Measurements from ENCODE around the gene SORL1. TPM values are rescaled to one million over a fixed set of nuclear protein-coding genes. Genes with fewer than 3 reads are reported as not detected.
A peak's percentile ranks its signal among the peaks of the same experiment; 100 is the strongest.

The SORL1 gene
- total and polyA plus RNA-seq, 2 experiments from 2014 or later = 0.26 to 0.54 TPM

- H3K4me3 ChIP-seq = peak overlapping the region; percentile 68
- in situ Hi-C loops (cut with MboI) = loop anchor here (10.0 kb wide), 2 partner anchors 549 to 849 kb away; no protein-coding TSS in a partner anchor
- H3K36me3 ChIP-seq (ENCODE audit: low read depth) = no peaks in the 10 kb centered on the region
- H2AFZ ChIP-seq = peak overlapping the region; percentile 73
- no peaks in the 10 kb centered on the region for H3K27me3 ChIP-seq (replicated peaks; ENCODE audit: insufficient read depth)
- no peaks in the 10 kb centered on the region for H4K20me1 ChIP-seq (ENCODE audit: insufficient read depth)
- H3K27ac ChIP-seq = peak overlapping the region; percentile 97
- no peaks in the 10 kb centered on the region for H3K9me3 ChIP-seq (ENCODE audit: low read depth)
- WGBS, 2 experiments (ENCODE audit: low coverage in 1 of 2, low lambda C conversion rate in 2 of 2, missing lambda C conversion rate in 2 of 2) = 0 to 1% methylated on average over 44 of the region's 44 CpGs
- H3K79me2 ChIP-seq (ENCODE audit: insufficient read depth) = no peaks in the 10 kb centered on the region; the same call in 1 of the 2 replicates
- DNase-seq = peak; percentile 99
- H3K9ac ChIP-seq = peak overlapping the region; percentile 84
- H3K9me2 ChIP-seq (ENCODE audit: insufficient read depth) = no peaks in the 10 kb centered on the region
- H3F3A ChIP-seq (ENCODE audit: insufficient read depth) = peaks cover 51% of the 10 kb centered on the region
- TF ChIP-seq EZH2phosphoT487 (IDR thresholded peaks at IDR 0.05; ENCODE audit: insufficient read depth, low read depth) (no peak), EZH2 (IDR thresholded peaks at IDR 0.05; ENCODE audit: insufficient read depth, poor library complexity, severe bottlenecking) (no peak)
- peaks cover 38% of the 10 kb centered on the region for H3K4me1 ChIP-seq (ENCODE audit: insufficient read depth)
- peak overlapping the region; percentile 87 for H3K4me2 ChIP-seq (ENCODE audit: unreplicated experiment)
Observed at GRCh38 chr11:121655537-121656327, 203.6 kb downstream of the SORL1 start.

- H3K27ac ChIP-seq = peak overlapping the region; percentile 97
- 26 to 29% methylated on average over 19 of the region's 19 CpGs for WGBS, 2 experiments (ENCODE audit: low coverage in 1 of 2, low lambda C conversion rate in 2 of 2, missing lambda C conversion rate in 2 of 2)
- peak overlapping the region; percentile 53 for H3K4me3 ChIP-seq
- H3K27me3 ChIP-seq (replicated peaks; ENCODE audit: insufficient read depth) = no peaks in the 10 kb centered on the region
- peak overlapping the region; percentile 87 for H3K4me2 ChIP-seq (ENCODE audit: unreplicated experiment)
- no peaks in the 10 kb centered on the region for H3K9me3 ChIP-seq (ENCODE audit: low read depth)
- no peaks in the 10 kb centered on the region for H3K9me2 ChIP-seq (ENCODE audit: insufficient read depth)
- H3K36me3 ChIP-seq (ENCODE audit: low read depth) = no peaks in the 10 kb centered on the region
- peaks cover 46% of the 10 kb centered on the region for H3K4me1 ChIP-seq (ENCODE audit: insufficient read depth)
- DNase-seq = no peak
- peak overlapping the region; percentile 84 for H3K9ac ChIP-seq
- peak overlapping the region; percentile 30 for H2AFZ ChIP-seq
- peaks cover 59% of the 10 kb centered on the region for H3F3A ChIP-seq (ENCODE audit: insufficient read depth)
- no peaks in the 10 kb centered on the region for H4K20me1 ChIP-seq (ENCODE audit: insufficient read depth)
- no peaks in the 10 kb centered on the region; the same call in 1 of the 2 replicates for H3K79me2 ChIP-seq (ENCODE audit: insufficient read depth)
- TF ChIP-seq EZH2 (IDR thresholded peaks at IDR 0.05; ENCODE audit: insufficient read depth, poor library complexity, severe bottlenecking) (no peak), EZH2phosphoT487 (IDR thresholded peaks at IDR 0.05; ENCODE audit: insufficient read depth, low read depth) (no peak)
- in situ Hi-C loops (cut with MboI) = loop anchor here (10.0 kb wide), 2 partner anchors 548 to 848 kb away; no protein-coding TSS in a partner anchor
Observed at GRCh38 chr11:121656328-121657090, 204.4 kb downstream of the SORL1 start.

- Histone ChIP-seq H3F3A (ENCODE audit: insufficient read depth) (peaks cover 65% of the 10 kb centered on the region), H3K79me2 (ENCODE audit: insufficient read depth) (no peaks in the 10 kb centered on the region; the same call in 1 of the 2 replicates), H2AFZ (peak overlapping the region; percentile 30; the same call in 1 of the 2 replicates), H3K9me3 (ENCODE audit: low read depth) (no peaks in the 10 kb centered on the region), H4K20me1 (ENCODE audit: insufficient read depth) (no peaks in the 10 kb centered on the region), H3K4me3 (no peak overlapping the region), H3K27ac (peak overlapping the region; percentile 97), H3K4me1 (ENCODE audit: insufficient read depth) (peaks cover 52% of the 10 kb centered on the region), H3K27me3 (replicated peaks; ENCODE audit: insufficient read depth) (no peaks in the 10 kb centered on the region), H3K4me2 (ENCODE audit: unreplicated experiment) (peak overlapping the region; percentile 87), H3K9ac (peak overlapping the region; percentile 84), H3K36me3 (ENCODE audit: low read depth) (no peaks in the 10 kb centered on the region), H3K9me2 (ENCODE audit: insufficient read depth) (no peaks in the 10 kb centered on the region)
- TF ChIP-seq EZH2 (IDR thresholded peaks at IDR 0.05; ENCODE audit: insufficient read depth, poor library complexity, severe bottlenecking) (no peak), EZH2phosphoT487 (IDR thresholded peaks at IDR 0.05; ENCODE audit: insufficient read depth, low read depth) (no peak)
- DNase-seq = peak; percentile 23
- 72 to 73% methylated on average over 6 of the region's 6 CpGs for WGBS, 2 experiments (ENCODE audit: low coverage in 1 of 2, low lambda C conversion rate in 2 of 2, missing lambda C conversion rate in 2 of 2)
- in situ Hi-C loops (cut with MboI) = loop anchor here (10.0 kb wide), 2 partner anchors 548 to 848 kb away; no protein-coding TSS in a partner anchor
Observed at GRCh38 chr11:121657146-121657545, 205.0 kb downstream of the SORL1 start.

GRCh38 chr11:121659811-121660210 is 207.7 kb downstream of the SORL1 start:
- Histone ChIP-seq H3K4me3 (no peak overlapping the region), H3K4me2 (ENCODE audit: unreplicated experiment) (no peak overlapping the region), H4K20me1 (ENCODE audit: insufficient read depth) (no peaks in the 10 kb centered on the region), H3K27ac (no peak overlapping the region), H3K4me1 (ENCODE audit: insufficient read depth) (peaks cover 47% of the 10 kb centered on the region), H3K27me3 (replicated peaks; ENCODE audit: insufficient read depth) (no peaks in the 10 kb centered on the region), H3F3A (ENCODE audit: insufficient read depth) (peaks cover 59% of the 10 kb centered on the region), H3K79me2 (ENCODE audit: insufficient read depth) (no peaks in the 10 kb centered on the region; the same call in 1 of the 2 replicates), H3K9ac (no peak overlapping the region), H3K9me3 (ENCODE audit: low read depth) (no peaks in the 10 kb centered on the region), H2AFZ (no peak overlapping the region), H3K36me3 (ENCODE audit: low read depth) (no peaks in the 10 kb centered on the region), H3K9me2 (ENCODE audit: insufficient read depth) (no peaks in the 10 kb centered on the region)
- 56 to 70% methylated on average over 3 of the region's 3 CpGs for WGBS, 2 experiments (ENCODE audit: low coverage in 1 of 2, low lambda C conversion rate in 2 of 2, missing lambda C conversion rate in 2 of 2)
- TF ChIP-seq EZH2phosphoT487 (IDR thresholded peaks at IDR 0.05; ENCODE audit: insufficient read depth, low read depth) (no peak), EZH2 (IDR thresholded peaks at IDR 0.05; ENCODE audit: insufficient read depth, poor library complexity, severe bottlenecking) (no peak)
- in situ Hi-C loops (cut with MboI) = loop anchor here (10.0 kb wide), 2 partner anchors 545 to 845 kb away; no protein-coding TSS in a partner anchor
- DNase-seq = no peak

Measured in GM23248 (cell line).